Esophagus squamous epithelium (tissue), 4 donors: Measurements from ENCODE around the gene ALS2.

Experiments
- CTCF ChIP-seq, 6 experiments: fragments of 450-650 bp in 4 of 6; fragments of 200-600 bp in 2 of 6; sonication (generic) in 2 of 6; IDR thresholded peaks; one replicate each; pipeline ENCODE4 v1.5.1; 2016 to 2019; ENCODE audit warnings: antibody characterized with exemption in 6 of 6, mild to moderate bottlenecking in 4 of 6, moderate library complexity in 4 of 6
- POLR2A ChIP-seq, 4 donors: fragments of 450-650 bp; IDR thresholded peaks; one replicate each; pipeline ENCODE4 v1.6.1; 2017; ENCODE audit warnings: antibody characterized with exemption in 4 of 4, mild to moderate bottlenecking in 4 of 4, moderate library complexity in 3 of 4

GRCh38 chr2:201807452-201807999 is 26.8 kb upstream of the ALS2 start:
- TF ChIP-seq CTCF (IDR thresholded peaks at IDR 0.05) (no peak), POLR2A (IDR thresholded peaks at IDR 0.05) (no peak)
